H1 (cell line): Measurements from ENCODE around the gene TBKBP1. TPM values are rescaled to one million over a fixed set of nuclear protein-coding genes. Genes with fewer than 3 reads are reported as not detected.

Experiments used
- BRCA1 ChIP-seq: IDR thresholded peaks from 2 replicates; pipeline ENCODE4 v1.6.1; 2012; ENCODE audit warnings: low read depth, low read length, improper control_type of control experiment
- GABPA ChIP-seq: IDR thresholded peaks from 2 replicates; pipeline ENCODE4 v1.6.1; 2011; ENCODE audit warnings: mild to moderate bottlenecking, low read length, moderate library complexity, borderline replicate concordance; ENCODE audit not compliant: insufficient read depth
- HDAC6 ChIP-seq: IDR thresholded peaks from one replicate; pipeline ENCODE4 v1.7.1; 2012; ENCODE audit warnings: low read depth, mild to moderate bottlenecking, inconsistent platforms, low read length, moderate library complexity
- KDM4A ChIP-seq: IDR thresholded peaks from one replicate; pipeline ENCODE4 v1.7.1; 2012; ENCODE audit warnings: low read depth, mild to moderate bottlenecking, moderate library complexity, low read length, inconsistent platforms; ENCODE audit not compliant: severe bottlenecking
- NANOG ChIP-seq: IDR thresholded peaks from 2 replicates; pipeline ENCODE4 v1.6.1; 2011; ENCODE audit warnings: low read length, low read depth, mild to moderate bottlenecking, inconsistent platforms; ENCODE audit not compliant: insufficient read depth, poor library complexity, severe bottlenecking
- NRF1 ChIP-seq: IDR thresholded peaks from 2 replicates; pipeline ENCODE4 v1.6.1; 2011; ENCODE audit warnings: mild to moderate bottlenecking, low read depth, low read length, improper control_type of control experiment
- POLR2AphosphoS5 ChIP-seq: IDR thresholded peaks from 2 replicates; pipeline ENCODE4 v1.6.1; 2011; ENCODE audit warnings: low read depth, low read length
- SRF ChIP-seq: IDR thresholded peaks from 2 replicates; pipeline ENCODE4 v1.6.1; 2011; ENCODE audit warnings: mild to moderate bottlenecking, low read depth, low read length, moderate library complexity
- polyA plus RNA-seq, 7 experiments: library from polyadenylated mRNA; depleted of rRNA in 3 of 7; stranded (reverse) in 5 of 7; unstranded in 2 of 7; fragments of >200 nt in 5 of 7; fragments of 200-250 nt in 2 of 7; gene quantifications; 1 replicate in 5 of 7; 2 replicates in 1 of 7; 4 replicates in 1 of 7; pipeline versions ENCODE4 v1.2.1 to v1.2.3, GENCODE V29; 2011 to 2013; ENCODE audit warnings: missing spikeins in 2 of 7, mixed read lengths in 2 of 7
- total RNA-seq: library from RNA; stranded (reverse); fragmentation: NEBNext Ultra II Directional; extraction: Animal tissue kit (Norgen Biotek cat#: 25700); gene quantifications from 2 replicates; pipeline ENCODE4 v1.2.1, GENCODE V29; 2021
- TF ChIP-seq, protein P1 (sequence below), 3 experiments: IDR thresholded peaks; 1 replicate in 2 of 3; 2 replicates in 1 of 3; pipeline versions ENCODE4 v1.5.1 to v1.6.1; 2011; ENCODE audit warnings: low read length in 3 of 3, mild to moderate bottlenecking in 3 of 3, inconsistent platforms in 2 of 3, low read depth in 1 of 3, moderate library complexity in 1 of 3; ENCODE audit not compliant: insufficient read depth in 1 of 3; ENCODE audit errors: control extremely low read depth in 1 of 3

The TBKBP1 gene
- total and polyA plus RNA-seq, 2 of the 8 experiments (the other 6 are each of a cell fraction or from before 2014, with no cell fraction given), result 6.3 to 15.1 TPM

DNA sequence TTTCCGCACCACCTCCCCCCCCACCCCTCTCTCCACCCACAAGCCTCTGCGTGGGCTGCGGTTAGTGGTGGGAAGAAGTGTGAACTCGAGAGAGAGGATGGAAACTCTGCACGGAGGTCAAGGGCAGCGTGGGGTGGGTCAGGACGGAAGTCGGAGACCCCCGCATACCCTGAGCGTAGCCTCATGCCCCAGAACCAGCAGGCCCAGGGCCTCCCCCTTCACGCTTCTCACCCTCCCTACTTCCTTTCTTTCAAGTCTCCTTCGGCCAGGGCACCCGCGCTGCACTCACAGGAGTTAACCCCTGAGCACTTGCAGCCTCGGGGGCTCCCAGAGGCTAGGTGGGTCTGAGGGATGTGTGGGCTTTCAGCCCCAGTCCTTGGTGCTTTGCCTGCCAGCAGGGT lies 9.2 kb downstream of the TBKBP1 start (continued):
- TF ChIP-seq, protein P1, sequence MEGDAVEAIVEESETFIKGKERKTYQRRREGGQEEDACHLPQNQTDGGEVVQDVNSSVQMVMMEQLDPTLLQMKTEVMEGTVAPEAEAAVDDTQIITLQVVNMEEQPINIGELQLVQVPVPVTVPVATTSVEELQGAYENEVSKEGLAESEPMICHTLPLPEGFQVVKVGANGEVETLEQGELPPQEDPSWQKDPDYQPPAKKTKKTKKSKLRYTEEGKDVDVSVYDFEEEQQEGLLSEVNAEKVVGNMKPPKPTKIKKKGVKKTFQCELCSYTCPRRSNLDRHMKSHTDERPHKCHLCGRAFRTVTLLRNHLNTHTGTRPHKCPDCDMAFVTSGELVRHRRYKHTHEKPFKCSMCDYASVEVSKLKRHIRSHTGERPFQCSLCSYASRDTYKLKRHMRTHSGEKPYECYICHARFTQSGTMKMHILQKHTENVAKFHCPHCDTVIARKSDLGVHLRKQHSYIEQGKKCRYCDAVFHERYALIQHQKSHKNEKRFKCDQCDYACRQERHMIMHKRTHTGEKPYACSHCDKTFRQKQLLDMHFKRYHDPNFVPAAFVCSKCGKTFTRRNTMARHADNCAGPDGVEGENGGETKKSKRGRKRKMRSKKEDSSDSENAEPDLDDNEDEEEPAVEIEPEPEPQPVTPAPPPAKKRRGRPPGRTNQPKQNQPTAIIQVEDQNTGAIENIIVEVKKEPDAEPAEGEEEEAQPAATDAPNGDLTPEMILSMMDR (IDR thresholded peaks at IDR 0.05; ENCODE audit: control extremely low read depth in 1 of 3, insufficient read depth in 1 of 3, low read depth in 1 of 3, low read length in 3 of 3), result no peak
- TF ChIP-seq HDAC6, result no peak
- TF ChIP-seq BRCA1, result no peak
- no peak for TF ChIP-seq POLR2AphosphoS5
- no peak for TF ChIP-seq GABPA
- TF ChIP-seq SRF, result no peak
- TF ChIP-seq NRF1, result no peak
- no peak for TF ChIP-seq KDM4A
- TF ChIP-seq NANOG, result no peak
